ENCODE measurements around the gene DPP10. TPM values are rescaled to one million over a fixed set of nuclear protein-coding genes. Genes with fewer than 3 reads are reported as not detected.
"Not testable (repeated sequence)": the region's sequence is repeated elsewhere in the genome, so short reads cannot be mapped to it uniquely, and the experiment has no call there.

DPP10 gene
- total and polyA plus RNA-seq, 4 donors, result 0.04 to 4.1 (median 0.48) TPM

DNA sequence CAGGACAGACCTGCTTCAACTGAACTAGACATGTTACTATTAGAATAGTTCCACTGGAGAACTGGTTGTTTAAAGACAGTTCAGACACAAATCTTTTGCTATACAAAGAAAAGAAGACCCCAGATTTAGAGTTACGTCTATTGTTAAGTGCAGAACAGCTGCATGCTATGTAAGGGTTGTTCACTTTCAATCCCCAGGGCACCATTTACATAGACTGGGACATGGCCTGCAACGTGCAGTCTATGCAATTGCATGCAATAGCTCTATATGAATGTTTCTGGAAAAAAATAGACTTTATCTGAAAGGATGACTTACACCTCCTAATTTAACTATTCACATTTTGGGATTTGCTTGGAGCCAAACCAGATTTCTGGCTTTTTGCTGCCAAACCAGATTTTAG lies 36.1 kb upstream of the DPP10 start:
- Histone ChIP-seq H3K4me3 (ENCODE audit: low read depth in 1 of 3, low read length in 3 of 3) (no peak overlapping the region), H3K27me3 (ENCODE audit: control insufficient read depth in 4 of 4, insufficient read depth in 4 of 4, low read length in 3 of 4) (no peaks in the 10 kb centered on the region), H3K27ac (ENCODE audit: low read depth in 1 of 2, low read length in 2 of 2) (no peak overlapping the region), H3K4me1 (ENCODE audit: control insufficient read depth in 4 of 4, insufficient read depth in 4 of 4, low read length in 3 of 4) (no peaks in the 10 kb centered on the region), H3K9ac (ENCODE audit: low read depth in 1 of 2, low read length in 2 of 2) (no peak overlapping the region), H3K36me3 (ENCODE audit: control insufficient read depth in 4 of 4, insufficient read depth in 3 of 4, low read depth in 1 of 4, low read length in 3 of 4) (no peaks in the 10 kb centered on the region), H3K9me3 (ENCODE audit: control insufficient read depth in 4 of 4, low read length in 3 of 4) (peaks cover 0 to 4% (median 2%) of the 10 kb centered on the region in 4 donors)
- no peak for DNase-seq (ENCODE audit: low spot score)
- WGBS, result 74% methylated on average over 2 of the region's 2 CpGs
- no peak for TF ChIP-seq JUND (IDR thresholded peaks at IDR 0.05)
- TF ChIP-seq, protein P1, sequence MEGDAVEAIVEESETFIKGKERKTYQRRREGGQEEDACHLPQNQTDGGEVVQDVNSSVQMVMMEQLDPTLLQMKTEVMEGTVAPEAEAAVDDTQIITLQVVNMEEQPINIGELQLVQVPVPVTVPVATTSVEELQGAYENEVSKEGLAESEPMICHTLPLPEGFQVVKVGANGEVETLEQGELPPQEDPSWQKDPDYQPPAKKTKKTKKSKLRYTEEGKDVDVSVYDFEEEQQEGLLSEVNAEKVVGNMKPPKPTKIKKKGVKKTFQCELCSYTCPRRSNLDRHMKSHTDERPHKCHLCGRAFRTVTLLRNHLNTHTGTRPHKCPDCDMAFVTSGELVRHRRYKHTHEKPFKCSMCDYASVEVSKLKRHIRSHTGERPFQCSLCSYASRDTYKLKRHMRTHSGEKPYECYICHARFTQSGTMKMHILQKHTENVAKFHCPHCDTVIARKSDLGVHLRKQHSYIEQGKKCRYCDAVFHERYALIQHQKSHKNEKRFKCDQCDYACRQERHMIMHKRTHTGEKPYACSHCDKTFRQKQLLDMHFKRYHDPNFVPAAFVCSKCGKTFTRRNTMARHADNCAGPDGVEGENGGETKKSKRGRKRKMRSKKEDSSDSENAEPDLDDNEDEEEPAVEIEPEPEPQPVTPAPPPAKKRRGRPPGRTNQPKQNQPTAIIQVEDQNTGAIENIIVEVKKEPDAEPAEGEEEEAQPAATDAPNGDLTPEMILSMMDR (IDR thresholded peaks at IDR 0.05; ENCODE audit: low read depth, low read length, missing input control), result no peak
- no peak for TF ChIP-seq GABPA (IDR thresholded peaks at IDR 0.05 in 1 of 2, conservative IDR thresholded peaks at IDR 0.05 in 1 of 2)
- TF ChIP-seq, protein P2, sequence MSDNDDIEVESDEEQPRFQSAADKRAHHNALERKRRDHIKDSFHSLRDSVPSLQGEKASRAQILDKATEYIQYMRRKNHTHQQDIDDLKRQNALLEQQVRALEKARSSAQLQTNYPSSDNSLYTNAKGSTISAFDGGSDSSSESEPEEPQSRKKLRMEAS (IDR thresholded peaks at IDR 0.05), result no peak
- no peak for TF ChIP-seq SP1 (IDR thresholded peaks at IDR 0.05)
- TF ChIP-seq, protein P3, sequence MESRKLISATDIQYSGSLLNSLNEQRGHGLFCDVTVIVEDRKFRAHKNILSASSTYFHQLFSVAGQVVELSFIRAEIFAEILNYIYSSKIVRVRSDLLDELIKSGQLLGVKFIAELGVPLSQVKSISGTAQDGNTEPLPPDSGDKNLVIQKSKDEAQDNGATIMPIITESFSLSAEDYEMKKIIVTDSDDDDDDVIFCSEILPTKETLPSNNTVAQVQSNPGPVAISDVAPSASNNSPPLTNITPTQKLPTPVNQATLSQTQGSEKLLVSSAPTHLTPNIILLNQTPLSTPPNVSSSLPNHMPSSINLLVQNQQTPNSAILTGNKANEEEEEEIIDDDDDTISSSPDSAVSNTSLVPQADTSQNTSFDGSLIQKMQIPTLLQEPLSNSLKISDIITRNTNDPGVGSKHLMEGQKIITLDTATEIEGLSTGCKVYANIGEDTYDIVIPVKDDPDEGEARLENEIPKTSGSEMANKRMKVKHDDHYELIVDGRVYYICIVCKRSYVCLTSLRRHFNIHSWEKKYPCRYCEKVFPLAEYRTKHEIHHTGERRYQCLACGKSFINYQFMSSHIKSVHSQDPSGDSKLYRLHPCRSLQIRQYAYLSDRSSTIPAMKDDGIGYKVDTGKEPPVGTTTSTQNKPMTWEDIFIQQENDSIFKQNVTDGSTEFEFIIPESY (IDR thresholded peaks at IDR 0.05), result no peak
- TF ChIP-seq TAF1 (conservative IDR thresholded peaks at IDR 0.05), result no peak
- TF ChIP-seq, protein P4, sequence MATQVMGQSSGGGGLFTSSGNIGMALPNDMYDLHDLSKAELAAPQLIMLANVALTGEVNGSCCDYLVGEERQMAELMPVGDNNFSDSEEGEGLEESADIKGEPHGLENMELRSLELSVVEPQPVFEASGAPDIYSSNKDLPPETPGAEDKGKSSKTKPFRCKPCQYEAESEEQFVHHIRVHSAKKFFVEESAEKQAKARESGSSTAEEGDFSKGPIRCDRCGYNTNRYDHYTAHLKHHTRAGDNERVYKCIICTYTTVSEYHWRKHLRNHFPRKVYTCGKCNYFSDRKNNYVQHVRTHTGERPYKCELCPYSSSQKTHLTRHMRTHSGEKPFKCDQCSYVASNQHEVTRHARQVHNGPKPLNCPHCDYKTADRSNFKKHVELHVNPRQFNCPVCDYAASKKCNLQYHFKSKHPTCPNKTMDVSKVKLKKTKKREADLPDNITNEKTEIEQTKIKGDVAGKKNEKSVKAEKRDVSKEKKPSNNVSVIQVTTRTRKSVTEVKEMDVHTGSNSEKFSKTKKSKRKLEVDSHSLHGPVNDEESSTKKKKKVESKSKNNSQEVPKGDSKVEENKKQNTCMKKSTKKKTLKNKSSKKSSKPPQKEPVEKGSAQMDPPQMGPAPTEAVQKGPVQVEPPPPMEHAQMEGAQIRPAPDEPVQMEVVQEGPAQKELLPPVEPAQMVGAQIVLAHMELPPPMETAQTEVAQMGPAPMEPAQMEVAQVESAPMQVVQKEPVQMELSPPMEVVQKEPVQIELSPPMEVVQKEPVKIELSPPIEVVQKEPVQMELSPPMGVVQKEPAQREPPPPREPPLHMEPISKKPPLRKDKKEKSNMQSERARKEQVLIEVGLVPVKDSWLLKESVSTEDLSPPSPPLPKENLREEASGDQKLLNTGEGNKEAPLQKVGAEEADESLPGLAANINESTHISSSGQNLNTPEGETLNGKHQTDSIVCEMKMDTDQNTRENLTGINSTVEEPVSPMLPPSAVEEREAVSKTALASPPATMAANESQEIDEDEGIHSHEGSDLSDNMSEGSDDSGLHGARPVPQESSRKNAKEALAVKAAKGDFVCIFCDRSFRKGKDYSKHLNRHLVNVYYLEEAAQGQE (IDR thresholded peaks at IDR 0.05), result no peak
- TF ChIP-seq NR2F2 (IDR thresholded peaks at IDR 0.05), result no peak
- no peak for TF ChIP-seq HNF4A (conservative IDR thresholded peaks at IDR 0.05)
- TF ChIP-seq FOXA1 (IDR thresholded peaks at IDR 0.05), result no peak
- TF ChIP-seq EGR1 (IDR thresholded peaks at IDR 0.05; ENCODE audit: low read depth in 2 of 2), result no peak
- no peak for TF ChIP-seq YY1 (IDR thresholded peaks at IDR 0.05)
- no peak for TF ChIP-seq HNF4G (IDR thresholded peaks at IDR 0.05)

DNA sequence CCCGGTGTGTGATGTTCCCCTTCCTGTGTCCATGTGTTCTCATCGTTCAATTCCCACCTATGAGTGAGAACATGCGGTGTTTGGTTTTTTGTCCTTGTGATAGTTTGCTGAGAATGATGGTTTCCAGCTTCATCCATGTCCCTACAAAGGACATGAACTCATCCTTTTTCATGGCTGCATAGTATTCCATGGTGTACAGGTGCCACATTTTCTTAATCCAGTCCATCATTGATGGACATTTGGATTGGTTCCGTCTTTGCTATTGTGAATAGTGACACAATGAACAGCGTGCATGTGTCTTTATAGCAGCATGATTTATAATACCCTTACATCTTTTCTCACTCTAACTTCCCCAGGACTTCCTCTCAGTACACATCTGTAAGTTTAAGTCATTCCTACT lies 35.1 kb upstream of the DPP10 start:
- not testable (repeated sequence) for H3K9me3 ChIP-seq (ENCODE audit: control insufficient read depth in 4 of 4, low read length in 3 of 4); H3K4me3 ChIP-seq (ENCODE audit: low read depth in 1 of 3, low read length in 3 of 3); H3K27ac ChIP-seq (ENCODE audit: low read depth in 1 of 2, low read length in 2 of 2); H3K27me3 ChIP-seq (ENCODE audit: control insufficient read depth in 4 of 4, insufficient read depth in 4 of 4, low read length in 3 of 4); DNase-seq (ENCODE audit: low spot score); H3K9ac ChIP-seq (ENCODE audit: low read depth in 1 of 2, low read length in 2 of 2); H3K36me3 ChIP-seq (ENCODE audit: control insufficient read depth in 4 of 4, insufficient read depth in 3 of 4, low read depth in 1 of 4, low read length in 3 of 4); H3K4me1 ChIP-seq (ENCODE audit: control insufficient read depth in 4 of 4, insufficient read depth in 4 of 4, low read length in 3 of 4)
- WGBS, result 80% methylated on average over 4 of the region's 5 CpGs

Measured in liver (tissue), 9 donors.